Progenitor cell of endocrine pancreas (in vitro differentiated cells): ENCODE data around the gene FXYD4. TPM values are rescaled to one million over a fixed set of nuclear protein-coding genes. Genes with fewer than 3 reads are reported as not detected.

Source experiments
- DNase-seq: peaks from one replicate; pipeline ENCODE4 v3.0.0; 2021; ENCODE audit warnings: low spot score; ENCODE audit not compliant: unreplicated experiment
- H3K27ac Mint-ChIP-seq: 2 replicates; pipeline ENCODE4 v1.8.0; 2021; ENCODE audit warnings: mild to moderate bottlenecking, moderate library complexity, mixed read lengths
- H3K27me3 Mint-ChIP-seq: 2 replicates; pipeline ENCODE4 v1.8.0; 2021; ENCODE audit warnings: mixed read lengths
- H3K36me3 Mint-ChIP-seq: 2 replicates; pipeline ENCODE4 v1.8.0; 2022; ENCODE audit warnings: mixed read lengths; ENCODE audit not compliant: insufficient read depth
- H3K4me1 Mint-ChIP-seq: 2 replicates; pipeline ENCODE4 v1.8.0; 2021; ENCODE audit warnings: low read depth, mixed read lengths
- H3K4me3 Mint-ChIP-seq: 2 replicates; pipeline ENCODE4 v1.8.0; 2021; ENCODE audit warnings: low read depth, mild to moderate bottlenecking, moderate library complexity, mixed read lengths
- H3K9me3 Mint-ChIP-seq: 2 replicates; pipeline ENCODE4 v1.8.0; 2021; ENCODE audit warnings: low read depth, mixed read lengths
- CTCF ChIP-seq: fragments of 200-600 bp; sonication (generic); IDR thresholded peaks from one replicate; pipeline ENCODE4 v1.5.0; 2021; ENCODE audit warnings: antibody characterized with exemption, mild to moderate bottlenecking; ENCODE audit not compliant: unreplicated experiment
- total RNA-seq: library from RNA; stranded (reverse); gene quantifications from 2 replicates; pipeline ENCODE4 v1.2.1, GENCODE V29; 2021

The FXYD4 gene
- total RNA-seq, 1 donor from 2014 or later: not detected

GRCh38 chr10:43347997-43348396, 23.4 kb upstream of the FXYD4 start:
- H3K4me1 Mint-ChIP-seq: peaks cover 3% of the 10 kb centered on the region
- no peak for DNase-seq
- H3K4me3 Mint-ChIP-seq: no peak overlapping the region
- H3K27ac Mint-ChIP-seq: no peak overlapping the region
- no peaks in the 10 kb centered on the region for H3K9me3 Mint-ChIP-seq
- TF ChIP-seq CTCF: no peak
- no peaks in the 10 kb centered on the region for H3K27me3 Mint-ChIP-seq
- H3K36me3 Mint-ChIP-seq: no peaks in the 10 kb centered on the region

- peak; percentile 96 for TF ChIP-seq CTCF
- H3K9me3 Mint-ChIP-seq: no peaks in the 10 kb centered on the region
- no peak overlapping the region for H3K27ac Mint-ChIP-seq
- H3K4me3 Mint-ChIP-seq: no peak overlapping the region
- no peaks in the 10 kb centered on the region for H3K36me3 Mint-ChIP-seq
- peak; percentile 76 for DNase-seq
- H3K27me3 Mint-ChIP-seq: no peaks in the 10 kb centered on the region
- H3K4me1 Mint-ChIP-seq: peaks cover 7% of the 10 kb centered on the region
Observed at GRCh38 chr10:43348511-43349312, 22.7 kb upstream of the FXYD4 start.

GRCh38 chr10:43350156-43350555, 21.3 kb upstream of the FXYD4 start:
- TF ChIP-seq CTCF: no peak
- H3K4me3 Mint-ChIP-seq: no peak overlapping the region
- H3K4me1 Mint-ChIP-seq: peaks cover 14% of the 10 kb centered on the region
- H3K27ac Mint-ChIP-seq: no peak overlapping the region
- no peaks in the 10 kb centered on the region for H3K36me3 Mint-ChIP-seq
- no peak for DNase-seq
- H3K27me3 Mint-ChIP-seq: no peaks in the 10 kb centered on the region
- H3K9me3 Mint-ChIP-seq: no peaks in the 10 kb centered on the region

- TF ChIP-seq CTCF: no peak
- Mint-ChIP-seq H3K4me3 (no peak overlapping the region), H3K36me3 (no peaks in the 10 kb centered on the region), H3K9me3 (no peaks in the 10 kb centered on the region), H3K27me3 (no peaks in the 10 kb centered on the region), H3K27ac (no peak overlapping the region), H3K4me1 (peaks cover 14% of the 10 kb centered on the region)
- no peak for DNase-seq
Observed at GRCh38 chr10:43350686-43351085, 20.8 kb upstream of the FXYD4 start.

- TF ChIP-seq CTCF: no peak
- Mint-ChIP-seq H3K4me3 (no peak overlapping the region), H3K9me3 (no peaks in the 10 kb centered on the region), H3K27me3 (no peaks in the 10 kb centered on the region), H3K27ac (no peak overlapping the region), H3K4me1 (peaks cover 21% of the 10 kb centered on the region), H3K36me3 (no peaks in the 10 kb centered on the region)
- no peak for DNase-seq
Observed at GRCh38 chr10:43351301-43351700, 20.1 kb upstream of the FXYD4 start.
